Measurements from ENCODE around the gene POGK.
A peak's percentile ranks its signal among the peaks of the same experiment; 100 is the strongest.
"Not testable (repeated sequence)": the region's sequence is repeated elsewhere in the genome, so short reads cannot be mapped to it uniquely, and the experiment has no call there.

POGK gene

DNA sequence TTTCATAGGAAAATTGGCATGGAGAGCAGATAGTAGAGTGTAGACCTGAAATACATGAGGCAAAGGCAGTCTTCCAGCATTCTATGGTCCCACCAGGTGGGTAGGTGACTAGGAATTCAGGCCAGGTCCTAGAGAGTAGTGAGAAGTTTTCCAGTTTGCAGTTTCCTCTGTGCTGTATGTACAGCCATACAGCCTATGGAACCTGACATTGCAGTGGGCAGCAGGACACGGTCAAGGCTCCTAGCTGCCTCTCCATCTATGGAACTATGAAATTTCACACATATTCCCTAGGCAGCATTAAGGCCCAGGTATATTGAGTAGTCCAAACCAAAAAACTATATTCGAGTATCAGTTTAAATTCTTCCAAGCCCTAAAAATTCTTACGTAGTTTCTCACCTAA, 16.3 kb downstream of the POGK start:
- no peak for DNase-seq

- no peak for DNase-seq
Observed at GRCh38 chr1:166857995-166858394, 18.7 kb downstream of the POGK start.

GRCh38 chr1:166858726-166859419, 19.6 kb downstream of the POGK start:
- DNase-seq = peak in 45 of 56 donors; percentile 18 to 84 (median 65)

DNA sequence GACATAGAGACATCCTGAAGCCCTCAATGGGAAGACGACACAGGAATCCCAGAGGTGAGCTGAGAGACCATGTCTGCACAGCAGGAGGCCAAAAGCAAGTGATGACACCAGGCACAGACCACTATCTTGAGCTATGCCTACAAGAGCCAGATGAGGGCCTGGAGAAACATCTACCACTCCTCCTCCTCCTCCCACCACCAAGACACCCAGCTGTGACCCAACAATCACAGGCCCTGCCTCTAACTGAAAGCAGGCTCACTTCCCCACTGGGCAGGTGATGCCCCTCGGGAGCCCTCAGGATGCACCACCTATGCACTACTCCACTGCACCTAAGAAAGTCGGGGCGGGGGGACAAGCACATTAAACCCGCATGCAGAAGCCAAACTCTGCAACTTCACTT, 20.3 kb downstream of the POGK start:
- no peak for DNase-seq

- DNase-seq = no peak
Observed at GRCh38 chr1:166865926-166866325, 26.7 kb downstream of the POGK start.

DNA sequence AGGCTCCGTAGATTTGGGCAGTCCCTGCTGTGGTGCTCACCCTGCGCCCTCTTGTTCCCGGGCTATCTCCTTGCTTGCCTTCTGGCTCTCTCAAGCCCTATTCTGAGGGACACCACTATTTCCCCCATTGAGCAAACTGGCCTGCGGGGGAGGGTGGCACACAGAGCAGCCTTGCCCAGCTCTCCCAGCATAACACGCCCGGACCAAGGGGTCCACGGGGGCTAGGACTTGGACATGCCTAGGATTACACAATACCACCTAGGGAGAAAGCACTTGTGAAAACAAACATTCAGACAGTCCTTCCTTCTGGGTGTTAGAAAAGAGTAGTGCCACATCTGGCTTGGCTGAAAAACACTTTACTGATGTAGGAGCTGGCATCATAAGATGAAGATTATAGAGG, 29.4 kb downstream of the POGK start:
- no peak for DNase-seq

DNA sequence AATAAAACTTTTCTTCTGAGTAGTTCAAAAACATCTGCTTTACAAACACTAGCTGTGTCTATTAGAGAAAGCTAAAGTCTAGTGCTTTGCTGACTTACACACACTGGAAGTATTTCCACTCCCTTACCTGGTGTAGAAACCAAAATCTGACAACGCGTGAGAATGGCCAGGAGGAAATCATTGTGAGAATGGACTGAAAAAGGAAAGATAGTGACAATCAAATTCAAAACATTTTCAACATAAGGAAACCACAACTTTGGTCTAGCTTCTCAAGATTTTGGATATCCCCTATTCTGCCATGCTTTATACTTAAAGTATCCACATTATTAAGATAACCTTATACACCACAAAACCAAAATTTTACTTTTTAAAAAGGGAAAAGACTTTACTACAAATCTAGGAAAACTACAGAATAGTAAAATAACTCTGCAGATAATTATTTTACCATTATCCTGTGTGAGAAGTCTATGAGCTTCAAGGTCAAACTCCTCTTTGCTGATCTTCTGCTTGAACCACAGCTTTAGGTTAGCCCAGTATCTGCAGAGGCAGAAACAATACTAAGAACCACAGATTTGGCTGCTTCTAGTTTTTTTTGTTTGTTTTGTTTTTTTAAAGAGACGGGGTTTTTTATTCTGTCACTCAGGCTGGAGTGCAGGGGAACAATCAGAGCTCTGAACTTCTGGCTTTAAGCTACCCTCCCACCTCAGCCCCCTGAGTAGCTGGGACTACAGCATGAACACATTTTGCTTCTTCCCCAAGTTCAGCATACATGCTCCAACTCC, 30.2 kb downstream of the POGK start:
- no peak for DNase-seq

DNA sequence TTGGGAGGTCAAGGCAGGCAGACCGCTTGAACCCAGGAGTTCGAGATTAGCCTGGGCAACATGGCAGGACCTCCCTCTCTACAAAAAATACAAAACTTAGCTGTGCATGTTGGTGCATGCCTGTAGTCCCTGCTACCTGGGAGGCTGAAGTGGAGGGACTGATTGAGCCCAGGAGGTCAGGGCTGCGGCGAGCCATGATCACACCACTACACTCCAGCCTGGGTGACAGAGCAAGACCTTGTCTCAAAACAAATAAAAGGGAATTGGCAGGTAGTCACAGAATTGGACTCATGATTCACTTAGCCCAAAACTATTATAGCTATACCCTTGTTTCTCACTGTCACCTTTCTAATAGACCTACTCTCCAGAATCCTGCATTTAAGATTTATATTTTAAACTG, 31.3 kb downstream of the POGK start:
- no peak for DNase-seq

- no peak for DNase-seq
Observed at GRCh38 chr1:166874464-166874863, 35.2 kb downstream of the POGK start.

- DNase-seq = no peak
Observed at GRCh38 chr1:166875302-166875733, 36.0 kb downstream of the POGK start.

- peak; percentile 42 to 100 (median 96) for DNase-seq
Observed at GRCh38 chr1:166875734-166876539, 36.7 kb downstream of the POGK start, which contains the start of gene TADA1. TSS of gene TADA1 (minus strand) at chr1:166876264. CDS start at chr1:166876233, 31 bp downstream.

GRCh38 chr1:166876540-166876838, 37.2 kb downstream of the POGK start:
- DNase-seq = no peak

- not testable (repeated sequence) for DNase-seq
Observed at GRCh38 chr1:166878173-166878917, 39.1 kb downstream of the POGK start.

GRCh38 chr1:166882893-166883292, 43.6 kb downstream of the POGK start:
- no peak for DNase-seq

- DNase-seq = peak in 45 of 56 donors; percentile 3 to 73 (median 24)
Observed at GRCh38 chr1:166884040-166884642, 44.9 kb downstream of the POGK start.

- no peak for DNase-seq
Observed at GRCh38 chr1:166884971-166885370, 45.7 kb downstream of the POGK start.

- DNase-seq = peak in 3 of 56 donors; percentile 8 to 33 (median 24)
Observed at GRCh38 chr1:166888373-166889111, 49.3 kb downstream of the POGK start.

GRCh38 chr1:166889776-166890175, 50.5 kb downstream of the POGK start:
- no peak for DNase-seq

GRCh38 chr1:166895766-166896165, 56.5 kb downstream of the POGK start:
- no peak for DNase-seq

- DNase-seq = no peak
Observed at GRCh38 chr1:166899769-166900168, 60.5 kb downstream of the POGK start.
